SJSA1 (cell line): ENCODE data around the gene LAMB3. TPM values are rescaled to one million over a fixed set of nuclear protein-coding genes. Genes with fewer than 3 reads are reported as not detected.

ENCODE experiments used
- DNase-seq, 2 experiments: peaks; one replicate each; pipeline ENCODE4 v3.0.0-alpha.2; 2015 to 2020; ENCODE audit warnings: low spot score in 2 of 2, low read depth in 1 of 2
- H3K27ac ChIP-seq: fragments of 250-450 bp; sonication (Bioruptor Pico); 2 replicates; pipeline ENCODE4 v1.5.1; 2020; ENCODE audit warnings: mild to moderate bottlenecking, moderate library complexity
- H3K27me3 ChIP-seq: fragments of 250-450 bp; sonication (Bioruptor Pico); replicated peaks from 2 replicates; pipeline ENCODE4 v1.5.1; 2020; ENCODE audit warnings: mild to moderate bottlenecking, moderate library complexity
- H3K36me3 ChIP-seq: fragments of 250-450 bp; sonication (Bioruptor Pico); 2 replicates; pipeline ENCODE4 v1.5.1; 2020; ENCODE audit warnings: mild to moderate bottlenecking
- H3K4me1 ChIP-seq: fragments of 250-450 bp; sonication (Bioruptor Pico); replicated peaks from 2 replicates; pipeline ENCODE4 v1.6.1; 2021; ENCODE audit warnings: mild to moderate bottlenecking
- H3K4me3 ChIP-seq: fragments of 250-450 bp; sonication (Bioruptor Pico); 2 replicates; pipeline ENCODE4 v1.5.1; 2020; ENCODE audit warnings: mild to moderate bottlenecking
- H3K9me3 ChIP-seq: fragments of 250-450 bp; sonication (Bioruptor Pico); replicated peaks from 2 replicates; pipeline ENCODE4 v1.5.1; 2020; ENCODE audit warnings: mild to moderate bottlenecking
- total RNA-seq: library from RNA; depleted of rRNA; stranded (reverse); fragments of >200 nt; shearing (Covaris generic); gene quantifications from 2 replicates; pipeline ENCODE4 v1.2.3, GENCODE V29; 2014; rRNA removed

LAMB3 gene
- total RNA-seq, 1 experiment from 2014 or later, result 4.1 TPM

- peaks cover 3% of the 10 kb centered on the region; the same call in 1 of the 2 replicates for H3K4me1 ChIP-seq
- H3K27ac ChIP-seq, result no peak within 1 kb of the TSS
- no peaks in the 10 kb centered on the region for H3K36me3 ChIP-seq
- H3K4me3 ChIP-seq, result no peak within 1 kb of the TSS
- DNase-seq, result no peak
- no peaks in the 10 kb centered on the region for H3K9me3 ChIP-seq
- peaks cover 23% of the 10 kb centered on the region for H3K27me3 ChIP-seq
These were observed 68.8 kb downstream of the LAMB3 start, which contains the start of gene CAMK1G for GRCh38 chr1:209583408-209583807. CAMK1G (plus strand) TSS chr1:209583714; CDS start chr1:209594984, 11,270 bp downstream.

- no peak for DNase-seq
- peaks cover 19% of the 10 kb centered on the region for H3K27me3 ChIP-seq
- no peak overlapping the region for H3K4me3 ChIP-seq
- H3K27ac ChIP-seq, result no peak overlapping the region
- no peaks in the 10 kb centered on the region for H3K9me3 ChIP-seq
- H3K36me3 ChIP-seq, result no peaks in the 10 kb centered on the region
- H3K4me1 ChIP-seq, result no peaks in the 10 kb centered on the region
These were observed 71.6 kb downstream of the LAMB3 start for GRCh38 chr1:209580577-209580976.

GRCh38 chr1:209577346-209577745 lies 74.9 kb downstream of the LAMB3 start:
- no peak overlapping the region for H3K27ac ChIP-seq
- DNase-seq, result no peak

GRCh38 chr1:209576392-209577197 lies 75.6 kb downstream of the LAMB3 start:
- peak; percentile 56 to 73 for DNase-seq
- peaks cover 5% of the 10 kb centered on the region; the same call in 1 of the 2 replicates for H3K27me3 ChIP-seq
- H3K27ac ChIP-seq, result no peak overlapping the region
- no peaks in the 10 kb centered on the region for H3K36me3 ChIP-seq
- no peak overlapping the region for H3K4me3 ChIP-seq
- H3K4me1 ChIP-seq, result no peaks in the 10 kb centered on the region
- H3K9me3 ChIP-seq, result no peaks in the 10 kb centered on the region

More at GRCh38 chr1:209577346-209577745, 74.9 kb downstream of the LAMB3 start:
- no peaks in the 10 kb centered on the region for H3K9me3 ChIP-seq
- H3K4me3 ChIP-seq, result no peak overlapping the region
- H3K27me3 ChIP-seq, result peaks cover 5% of the 10 kb centered on the region; the same call in 1 of the 2 replicates
- H3K36me3 ChIP-seq, result no peaks in the 10 kb centered on the region
- no peaks in the 10 kb centered on the region for H3K4me1 ChIP-seq

- Histone ChIP-seq H3K9me3 (no peaks in the 10 kb centered on the region), H3K4me3 (no peak overlapping the region), H3K27me3 (peaks cover 7% of the 10 kb centered on the region), H3K27ac (no peak overlapping the region), H3K4me1 (no peaks in the 10 kb centered on the region), H3K36me3 (no peaks in the 10 kb centered on the region)
- DNase-seq, result no peak
These were observed 81.5 kb downstream of the LAMB3 start for GRCh38 chr1:209570743-209571142.

- Histone ChIP-seq H3K27ac (no peak overlapping the region), H3K4me3 (no peak overlapping the region), H3K36me3 (no peaks in the 10 kb centered on the region), H3K4me1 (no peaks in the 10 kb centered on the region), H3K9me3 (no peaks in the 10 kb centered on the region), H3K27me3 (peaks cover 2% of the 10 kb centered on the region)
- DNase-seq, result peak; percentile 23 to 68
These were observed 82.6 kb downstream of the LAMB3 start for GRCh38 chr1:209569455-209570207.

GRCh38 chr1:209567698-209568175 lies 84.5 kb downstream of the LAMB3 start:
- no peak for DNase-seq
- Histone ChIP-seq H3K27ac (no peak overlapping the region), H3K27me3 (peaks cover 2% of the 10 kb centered on the region), H3K9me3 (no peaks in the 10 kb centered on the region), H3K4me3 (no peak overlapping the region), H3K4me1 (no peaks in the 10 kb centered on the region), H3K36me3 (no peaks in the 10 kb centered on the region)

- peak; percentile 46 to 79 for DNase-seq
- Histone ChIP-seq H3K4me3 (no peak overlapping the region), H3K9me3 (no peaks in the 10 kb centered on the region), H3K27me3 (peaks cover 2% of the 10 kb centered on the region; the same call in 1 of the 2 replicates), H3K27ac (no peak overlapping the region), H3K36me3 (no peaks in the 10 kb centered on the region), H3K4me1 (no peaks in the 10 kb centered on the region)
These were observed 86.2 kb downstream of the LAMB3 start for GRCh38 chr1:209565759-209566678.

Other genes starting within 250 kb of the LAMB3 start
- gene CAMK1G, start 68.7 kb downstream of the LAMB3 start, total RNA-seq, result 0.11 TPM in 1 of 2 replicates, not detected in the other
- not detected in 2 replicates for gene G0S2, start 23.0 kb upstream of the LAMB3 start, total RNA-seq
- gene HSD11B1, start 52.4 kb upstream of the LAMB3 start, total RNA-seq, result 0.13 TPM in 1 of 2 replicates, not detected in the other
- gene TRAF3IP3, start 103.6 kb upstream of the LAMB3 start, total RNA-seq, result not detected in 2 replicates
- gene C1orf74, start 132.1 kb upstream of the LAMB3 start, total RNA-seq, result 3.5 and 4.1 TPM in 2 replicates
- gene IRF6, start 153.7 kb upstream of the LAMB3 start, total RNA-seq, result not detected in 2 replicates
- 3.7 and 6.9 TPM in 2 replicates for gene UTP25, start 175.5 kb upstream of the LAMB3 start, total RNA-seq